Astrocyte (in vitro differentiated cells and primary cell): ENCODE results near the gene CEP63.

ENCODE experiments used
- CTCF ChIP-seq: IDR thresholded peaks from 2 replicates; pipeline ENCODE4 v1.5.1; 2011; ENCODE audit warnings: low read depth, mild to moderate bottlenecking, inconsistent platforms, low read length, moderate library complexity; ENCODE audit not compliant: insufficient read depth
- EZH2 ChIP-seq: IDR thresholded peaks from 2 replicates; pipeline ENCODE4 v1.6.1; 2012; ENCODE audit warnings: mild to moderate bottlenecking, low read length, inconsistent platforms; ENCODE audit not compliant: insufficient read depth

GRCh38 chr3:134477938-134478337 is 7.9 kb upstream of the CEP63 start:
- no peak for TF ChIP-seq CTCF
- TF ChIP-seq EZH2: no peak
